ENCODE measurements around the gene EDA. TPM values are rescaled to one million over a fixed set of nuclear protein-coding genes. Genes with fewer than 3 reads are reported as not detected.
"Not testable (repeated sequence)": the region's sequence is repeated elsewhere in the genome, so short reads cannot be mapped to it uniquely, and the experiment has no call there.

Gene EDA
- total RNA-seq, 1 experiment from 2014 or later, result 1.2 TPM

- DNase-seq (ENCODE audit: low read depth), result no peak
Measured at GRCh38 chrX:69959712-69960111, 343.8 kb downstream of the EDA start.

DNA sequence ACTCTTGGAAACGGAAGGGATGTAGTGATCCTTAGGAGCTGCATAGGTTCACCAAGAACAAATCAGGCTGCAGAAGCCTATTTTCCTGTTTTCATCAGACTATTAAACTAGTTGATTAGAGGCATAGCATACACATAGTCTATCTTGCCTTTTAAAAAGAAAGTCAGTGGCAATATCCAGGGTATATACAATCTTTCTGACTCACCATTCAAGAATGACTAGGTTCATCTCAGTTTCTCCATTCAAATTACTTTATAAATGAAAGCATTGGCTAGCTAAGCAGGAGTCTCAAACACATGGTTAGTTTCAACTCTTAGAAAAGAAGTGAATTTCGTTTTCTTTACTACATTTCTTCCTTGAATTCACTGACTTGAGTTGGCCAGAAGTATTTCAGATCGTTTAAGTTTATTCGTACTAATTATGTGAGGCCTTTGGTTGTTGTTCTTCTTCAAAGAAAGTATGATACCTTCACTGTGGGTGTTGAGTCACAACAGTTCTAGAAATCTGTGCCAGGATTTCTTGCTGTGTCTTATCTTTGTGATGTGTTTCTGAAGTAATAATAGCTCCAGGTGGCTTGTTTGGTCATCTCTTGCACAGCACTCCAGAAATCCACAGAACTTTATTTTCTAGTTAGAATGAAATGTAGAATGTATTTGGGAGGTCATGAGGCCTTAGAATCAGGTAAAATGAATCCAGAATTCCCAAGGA is 345.6 kb downstream of the EDA start:
- no peak for DNase-seq (ENCODE audit: low read depth)

DNA sequence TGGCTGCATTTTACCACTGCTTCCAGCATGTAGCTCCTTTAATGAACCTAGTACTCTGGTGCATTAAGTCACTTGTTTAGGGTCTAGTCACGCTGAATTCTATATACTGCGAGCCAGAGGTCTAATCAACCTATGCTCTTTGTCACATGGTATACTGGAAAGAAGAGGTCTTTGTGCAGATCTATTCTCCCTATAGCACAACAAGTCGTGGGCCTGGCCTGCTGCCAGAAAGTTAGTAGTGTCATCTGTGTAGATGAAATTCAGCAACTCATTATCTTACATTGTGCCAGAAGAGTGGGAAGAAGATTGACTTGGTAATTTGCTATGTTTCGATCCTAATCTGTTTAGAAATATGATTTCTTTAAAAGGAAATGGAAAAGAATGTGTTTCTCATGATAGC is 353.0 kb downstream of the EDA start:
- no peak for DNase-seq (ENCODE audit: low read depth)

DNA sequence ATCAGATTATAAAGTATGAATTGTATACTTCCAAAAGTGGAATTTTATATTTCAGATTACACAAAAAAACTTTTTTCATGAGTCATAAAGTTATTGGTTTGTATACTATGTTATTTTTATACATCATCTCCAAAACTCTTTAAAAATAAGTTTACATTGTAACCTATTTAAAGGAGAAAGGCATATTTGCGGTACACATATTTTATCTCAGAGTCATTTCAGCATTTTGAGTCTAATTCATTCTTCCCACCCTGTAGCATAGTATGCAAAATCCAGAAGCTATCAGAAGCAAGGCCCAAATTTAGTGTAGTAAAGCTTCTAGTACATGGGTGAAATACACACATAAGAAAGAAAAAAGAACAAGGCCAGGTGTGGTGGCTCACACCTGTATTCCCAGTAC is 353.5 kb downstream of the EDA start:
- DNase-seq (ENCODE audit: low read depth), result no peak

- no peak for DNase-seq (ENCODE audit: low read depth)
Measured at GRCh38 chrX:69987691-69988090, 371.8 kb downstream of the EDA start.

GRCh38 chrX:69988955-69989394 is 373.1 kb downstream of the EDA start:
- DNase-seq (ENCODE audit: low read depth), result peak; percentile 38

- no peak for DNase-seq (ENCODE audit: low read depth)
Measured at GRCh38 chrX:69991685-69992084, 375.8 kb downstream of the EDA start.

- DNase-seq (ENCODE audit: low read depth), result no peak
Measured at GRCh38 chrX:69993494-69993893, 377.6 kb downstream of the EDA start.

GRCh38 chrX:69995362-69996112 is 379.6 kb downstream of the EDA start:
- DNase-seq (ENCODE audit: low read depth), result no peak

DNA sequence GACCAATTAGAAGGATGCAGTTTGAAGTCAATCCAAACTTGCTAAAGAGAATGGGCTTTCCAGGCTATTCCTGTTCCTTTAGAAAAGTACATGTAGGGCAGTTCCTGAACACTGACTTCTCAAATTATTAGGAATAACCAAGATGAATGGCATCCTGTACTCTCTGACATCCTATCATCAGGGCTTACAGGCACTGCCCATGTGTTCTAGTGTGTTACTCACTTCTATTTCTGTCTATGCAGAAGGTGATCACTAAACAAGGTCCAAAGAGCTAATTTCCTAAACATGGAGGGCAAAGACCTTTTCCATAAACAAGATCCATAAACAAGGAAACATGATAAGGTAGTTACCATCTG is 380.2 kb downstream of the EDA start:
- DNase-seq (ENCODE audit: low read depth), result no peak

DNA sequence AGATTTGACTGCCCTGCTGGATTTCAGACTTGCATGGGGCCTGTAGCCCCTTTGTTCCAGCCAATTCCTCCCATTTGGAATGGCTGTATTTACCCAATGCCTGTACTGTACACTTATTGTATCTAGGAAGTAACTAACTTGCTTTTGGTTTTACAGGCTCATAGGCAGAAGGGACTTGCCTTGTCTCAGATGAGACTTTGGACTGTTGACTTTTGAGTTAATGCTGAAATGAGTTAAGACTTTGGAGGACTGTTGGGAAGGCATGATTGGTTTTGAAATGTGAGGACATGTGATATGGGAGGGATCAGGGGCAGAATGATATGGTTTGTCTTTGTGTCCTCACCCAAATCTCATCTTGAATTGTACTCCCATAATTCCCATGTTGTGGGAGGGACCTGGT is 382.4 kb downstream of the EDA start:
- not testable (repeated sequence) for DNase-seq (ENCODE audit: low read depth)

DNA sequence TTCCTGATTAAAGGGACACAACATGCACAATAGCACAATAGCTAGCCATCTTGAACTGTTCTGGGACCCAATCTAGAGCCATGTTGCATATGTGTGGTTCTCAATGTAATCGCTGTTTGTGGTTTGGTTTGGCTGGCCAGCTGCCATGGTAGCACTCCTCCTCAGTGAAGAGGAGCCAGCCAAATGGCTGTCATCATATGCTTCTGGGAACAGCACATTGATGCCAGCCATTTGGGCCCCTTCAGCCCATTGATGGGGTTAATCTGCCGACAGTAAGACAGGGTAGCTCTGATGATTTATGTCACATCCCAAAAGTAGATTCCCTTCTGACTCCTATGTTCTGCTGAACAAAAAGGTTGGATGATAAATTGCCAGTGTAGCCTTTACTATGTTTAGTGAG is 385.4 kb downstream of the EDA start:
- no peak for DNase-seq (ENCODE audit: low read depth)

- no peak for DNase-seq (ENCODE audit: low read depth)
Measured at GRCh38 chrX:70001708-70002341, 385.9 kb downstream of the EDA start.

DNA sequence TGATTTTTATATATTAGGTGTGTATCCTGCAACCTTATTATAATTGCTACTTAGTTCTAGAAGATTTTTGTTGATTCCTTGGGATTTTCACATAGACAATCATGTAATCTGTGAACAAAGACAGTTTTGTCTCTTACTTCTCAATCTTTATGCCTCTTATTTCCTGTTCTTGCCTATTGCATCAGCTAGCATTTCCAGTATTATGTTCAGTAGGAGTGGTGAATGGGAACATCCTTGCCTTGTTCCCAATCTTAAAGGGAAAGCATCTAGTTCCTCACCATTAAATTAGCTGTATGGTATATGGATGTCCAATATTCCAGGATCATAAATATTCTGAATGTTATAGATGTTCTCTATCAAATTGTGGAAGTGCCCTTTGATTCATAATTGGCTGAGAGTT is 392.0 kb downstream of the EDA start:
- DNase-seq (ENCODE audit: low read depth), result no peak

DNA sequence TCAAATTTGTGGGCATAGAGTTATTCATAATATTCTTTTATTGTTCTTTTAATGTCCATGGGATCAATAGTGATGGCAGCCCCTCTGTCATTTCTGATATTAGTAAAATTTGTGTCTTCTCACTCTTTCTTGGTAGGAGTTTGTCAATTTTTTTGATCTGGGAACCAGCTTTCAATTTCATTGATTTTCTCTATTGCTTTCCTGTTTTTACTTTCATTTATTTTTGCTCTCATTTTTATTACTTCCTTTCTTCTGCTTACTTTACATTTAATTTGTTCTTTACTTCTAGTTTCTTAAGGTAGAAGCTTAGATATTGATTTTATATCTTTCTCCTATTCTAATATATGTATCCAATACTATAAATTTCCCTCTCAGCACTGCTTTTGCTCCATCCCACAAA is 393.1 kb downstream of the EDA start:
- no peak for DNase-seq (ENCODE audit: low read depth)

- no peak for DNase-seq (ENCODE audit: low read depth)
Measured at GRCh38 chrX:70009970-70010369, 394.1 kb downstream of the EDA start.

DNA sequence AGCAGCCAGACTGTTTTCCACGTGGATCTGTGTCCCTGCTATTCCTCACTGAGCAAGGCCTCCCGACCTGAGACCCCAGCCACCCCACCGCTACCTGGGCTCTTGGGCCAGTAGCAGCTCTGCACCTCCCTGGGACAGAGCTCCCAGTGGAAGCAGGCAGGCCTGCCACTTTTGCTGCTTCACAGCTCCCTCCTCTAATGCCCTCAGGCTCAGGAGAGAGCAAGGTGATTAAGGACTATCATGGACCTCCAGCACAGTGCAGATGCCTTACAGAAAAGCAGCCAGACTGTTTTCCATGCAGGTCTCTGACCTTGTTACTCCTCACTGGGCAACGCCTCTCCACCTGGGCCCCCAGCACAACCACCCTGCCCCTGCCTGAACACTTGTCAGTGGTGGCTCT is 396.8 kb downstream of the EDA start:
- no peak for DNase-seq (ENCODE audit: low read depth)

GRCh38 chrX:70013466-70014381 is 397.8 kb downstream of the EDA start:
- no peak for DNase-seq (ENCODE audit: low read depth)

GRCh38 chrX:70016513-70016912 is 400.6 kb downstream of the EDA start:
- no peak for DNase-seq (ENCODE audit: low read depth)

DNA sequence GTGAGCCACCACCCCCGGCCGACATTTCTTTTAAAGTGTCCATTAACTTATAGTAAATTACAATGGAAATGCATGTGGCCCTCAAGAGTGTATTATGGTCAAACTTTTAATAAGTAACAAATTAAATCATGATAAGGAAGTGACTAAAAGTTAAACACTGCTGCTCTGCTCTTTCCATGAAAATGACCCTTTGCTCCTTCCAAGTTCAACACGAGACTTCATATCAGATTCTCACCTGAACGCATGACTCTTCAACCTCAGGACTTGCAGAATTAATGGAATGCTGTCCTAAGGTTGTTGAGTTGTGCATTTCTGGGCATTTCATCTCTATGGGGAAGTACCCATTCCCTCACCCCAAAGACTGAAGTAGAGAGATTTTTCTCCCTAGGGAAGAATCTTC is 406.7 kb downstream of the EDA start:
- DNase-seq (ENCODE audit: low read depth), result no peak

- DNase-seq (ENCODE audit: low read depth), result no peak
Measured at GRCh38 chrX:70025464-70025863, 409.6 kb downstream of the EDA start.

Measured in Daoy (cell line).